Kidney (tissue), 14 donors: Measurements from ENCODE around the gene SNN. TPM values are rescaled to one million over a fixed set of nuclear protein-coding genes. Genes with fewer than 3 reads are reported as not detected.

Experiments
- DNase-seq, 5 donors: peaks; one replicate each; pipeline ENCODE4 v3.0.0-alpha.2; 2013 to 2020
- FAIRE-seq: peaks from 2 replicates; lab custom pipeline; 2012; peaks lifted over from hg19 to GRCh38; lab: Jason Lieb, UNC
- H3K27ac ChIP-seq, 2 donors: one replicate each; pipeline ENCODE4 v1.7.0; 2013; ENCODE audit warnings: low read depth in 2 of 2, low read length in 2 of 2, inconsistent platforms in 1 of 2
- H3K27me3 ChIP-seq: one replicate; pipeline ENCODE4 v1.7.1; 2013; ENCODE audit warnings: low read length, inconsistent platforms; ENCODE audit not compliant: control insufficient read depth, insufficient read depth
- H3K36me3 ChIP-seq, 3 donors: one replicate each; pipeline versions ENCODE4 v1.7.0 to v1.7.1; 2013; ENCODE audit warnings: low read length in 3 of 3, control low read depth in 1 of 3, inconsistent platforms in 1 of 3; ENCODE audit not compliant: insufficient read depth in 3 of 3, control insufficient read depth in 2 of 3
- H3K4me1 ChIP-seq, 3 donors: one replicate each; pipeline versions ENCODE4 v1.7.0 to v1.7.1; 2013; ENCODE audit warnings: low read length in 3 of 3, inconsistent platforms in 1 of 3, low read depth in 1 of 3; ENCODE audit not compliant: control insufficient read depth in 2 of 3, insufficient read depth in 2 of 3
- H3K4me3 ChIP-seq, 3 donors: one replicate each; pipeline versions ENCODE4 v1.7.0 to v1.8.1; 2013; ENCODE audit warnings: low read length in 3 of 3, control low read depth in 1 of 3, inconsistent platforms in 1 of 3
- H3K9ac ChIP-seq, 3 donors: one replicate each; pipeline versions ENCODE4 v1.7.0 to v1.7.1; 2013; ENCODE audit warnings: low read length in 3 of 3, control low read depth in 1 of 3, inconsistent platforms in 1 of 3
- H3K9me3 ChIP-seq, 3 donors: one replicate each; pipeline versions ENCODE4 v1.7.0 to v1.7.1; 2013; ENCODE audit warnings: low read length in 3 of 3, control low read depth in 1 of 3, inconsistent platforms in 1 of 3; ENCODE audit not compliant: control insufficient read depth in 2 of 3, insufficient read depth in 1 of 3
- intact Hi-C: fragments of 100-400 bp; cut with DNase I; formaldehyde crosslinking; loops from one replicate; pipeline ENCODE4 v1.11.1; 2022
- polyA plus RNA-seq: library from polyadenylated mRNA; stranded (reverse); fragments of 350-450 nt; fragmentation: Illumina TruSeq; extraction: RNeasy Lipid Tissue Mini Kit (QIAGEN cat#74804); gene quantifications from one replicate; pipeline ENCODE4 v1.2.3, GENCODE V29; 2014; ENCODE audit warnings: low read depth, low replicate concordance; ENCODE audit not compliant: insufficient read depth
- total RNA-seq: library from RNA; stranded (reverse); fragmentation: NEBNext Ultra II Directional; extraction: Animal tissue kit (Norgen Biotek cat#: 25700); gene quantifications from one replicate; pipeline ENCODE4 v1.2.1, GENCODE V29; 2021
- TF ChIP-seq, protein P1 (sequence below): IDR thresholded peaks from 3 replicates; pipeline ENCODE4 v1.5.1; 2012; ENCODE audit warnings: mild to moderate bottlenecking, moderate library complexity, borderline replicate concordance; ENCODE audit not compliant: insufficient read depth; ENCODE audit errors: extremely low read depth
- donor health status: control.
- donor health status: control.
- donor health status: control.
- donor health status: control.
- donor health status: control.
- donor health status: DM: yes; HTN: yes; CAD: no.
- donor health status: Normal renal cell carcinoma (clear cell type).

SNN gene
- total and polyA plus RNA-seq, 2 donors from 2014 or later: 16.6 to 21.9 TPM

DNA sequence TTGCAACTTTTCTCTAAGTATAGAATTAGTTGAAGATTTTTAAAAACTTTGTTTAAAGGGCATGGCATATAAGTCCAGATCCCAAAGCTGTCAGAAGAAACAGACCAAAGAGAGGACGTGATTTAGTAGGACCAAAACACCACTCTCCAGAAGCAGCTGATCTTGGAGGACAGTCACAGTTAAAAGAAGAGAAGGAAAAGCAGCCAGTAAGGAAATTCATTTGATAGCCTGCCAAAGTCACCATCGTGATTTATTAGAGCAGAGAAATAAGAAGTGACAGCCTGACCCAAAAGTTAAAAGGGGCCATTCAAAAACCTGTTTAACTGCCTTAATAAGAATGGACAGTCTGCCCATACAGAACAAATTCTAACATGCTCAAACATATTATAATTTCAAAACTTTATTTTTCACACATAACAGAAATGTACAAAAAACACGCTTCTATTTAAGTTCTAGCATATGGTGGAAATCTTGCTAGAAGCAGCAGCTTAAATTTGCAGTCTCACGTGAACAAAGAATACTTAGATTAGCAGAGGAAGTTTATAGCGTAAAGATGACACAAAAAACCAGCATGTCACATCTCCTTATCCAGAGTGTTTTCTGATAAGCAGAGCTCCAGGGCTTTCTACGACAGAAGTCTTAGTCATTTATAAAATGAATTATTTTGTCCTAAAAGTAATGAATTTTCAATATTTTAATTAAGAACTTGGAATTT is 37.2 kb downstream of the SNN start:
- Histone ChIP-seq H3K9ac (no peak overlapping the region), H3K27ac (no peak overlapping the region), H3K36me3 (peaks cover 2 to 24% (median 10%) of the 10 kb centered on the region in 3 donors), H3K27me3 (no peaks in the 10 kb centered on the region), H3K9me3 (no peaks in the 10 kb centered on the region), H3K4me1 (peaks cover 0 to 9% (median 3%) of the 10 kb centered on the region in 3 donors), H3K4me3 (no peak overlapping the region)
- no peak for FAIRE-seq
- TF ChIP-seq, protein P1, sequence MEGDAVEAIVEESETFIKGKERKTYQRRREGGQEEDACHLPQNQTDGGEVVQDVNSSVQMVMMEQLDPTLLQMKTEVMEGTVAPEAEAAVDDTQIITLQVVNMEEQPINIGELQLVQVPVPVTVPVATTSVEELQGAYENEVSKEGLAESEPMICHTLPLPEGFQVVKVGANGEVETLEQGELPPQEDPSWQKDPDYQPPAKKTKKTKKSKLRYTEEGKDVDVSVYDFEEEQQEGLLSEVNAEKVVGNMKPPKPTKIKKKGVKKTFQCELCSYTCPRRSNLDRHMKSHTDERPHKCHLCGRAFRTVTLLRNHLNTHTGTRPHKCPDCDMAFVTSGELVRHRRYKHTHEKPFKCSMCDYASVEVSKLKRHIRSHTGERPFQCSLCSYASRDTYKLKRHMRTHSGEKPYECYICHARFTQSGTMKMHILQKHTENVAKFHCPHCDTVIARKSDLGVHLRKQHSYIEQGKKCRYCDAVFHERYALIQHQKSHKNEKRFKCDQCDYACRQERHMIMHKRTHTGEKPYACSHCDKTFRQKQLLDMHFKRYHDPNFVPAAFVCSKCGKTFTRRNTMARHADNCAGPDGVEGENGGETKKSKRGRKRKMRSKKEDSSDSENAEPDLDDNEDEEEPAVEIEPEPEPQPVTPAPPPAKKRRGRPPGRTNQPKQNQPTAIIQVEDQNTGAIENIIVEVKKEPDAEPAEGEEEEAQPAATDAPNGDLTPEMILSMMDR: no peak
- intact Hi-C loops: no loop called here
- DNase-seq: peak in 1 of 5 donors; percentile 52

DNA sequence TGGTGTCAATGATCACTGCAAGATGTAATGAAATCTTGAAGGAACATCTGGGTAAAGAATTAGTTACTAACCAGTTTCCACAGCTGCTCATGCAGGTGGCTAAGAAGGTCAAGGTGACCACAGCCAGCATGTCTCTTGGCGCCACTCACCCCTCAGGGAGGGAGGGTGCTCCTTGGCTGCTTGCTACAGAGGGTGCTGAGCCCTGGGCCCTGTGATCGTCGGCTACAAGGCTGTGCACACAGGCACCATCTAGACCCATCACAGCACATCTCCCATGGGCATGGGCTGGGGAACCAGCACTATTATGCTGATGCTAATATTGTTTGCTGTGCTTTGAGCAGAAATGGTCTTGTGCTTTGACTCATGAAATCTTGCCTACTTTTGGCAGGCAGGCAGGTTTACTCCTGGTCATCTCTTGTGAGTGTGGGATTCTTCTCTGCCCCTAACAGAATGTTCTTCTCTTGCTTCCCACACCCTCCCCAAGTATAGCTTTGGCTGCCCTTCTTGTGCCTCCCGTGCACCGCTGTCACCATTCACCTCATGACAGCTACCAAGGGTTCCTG is 38.0 kb downstream of the SNN start:
- intact Hi-C loops: no loop called here
- TF ChIP-seq, protein P1: no peak
- no peak overlapping the region for H3K27ac ChIP-seq

DNA sequence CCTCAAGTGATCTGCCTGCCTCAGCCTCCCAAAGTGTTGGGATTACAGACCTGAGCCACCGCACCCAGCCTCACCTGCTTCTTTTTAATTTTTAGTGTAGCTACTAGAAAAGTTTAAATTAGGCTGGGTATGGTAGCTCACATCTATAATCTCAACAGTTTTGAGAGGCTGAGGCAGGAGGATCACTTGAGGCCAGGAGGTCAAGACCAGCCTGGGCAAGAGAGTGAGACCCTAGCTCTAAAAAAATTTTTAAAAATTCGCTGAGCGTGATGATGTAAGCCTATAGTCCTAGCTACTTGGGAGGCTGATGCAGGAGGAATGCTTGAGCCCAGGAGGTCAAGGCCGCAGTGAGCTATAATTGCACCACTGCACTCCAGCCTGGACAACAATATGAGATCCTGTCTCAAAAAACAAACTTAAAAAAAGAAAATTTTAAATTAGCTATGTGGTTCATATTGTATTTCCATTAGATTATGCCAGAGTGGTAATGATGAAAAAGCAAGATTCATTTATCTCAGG is 39.5 kb downstream of the SNN start:
- Histone ChIP-seq H3K4me3 (no peak overlapping the region), H3K9ac (no peak overlapping the region), H3K9me3 (no peaks in the 10 kb centered on the region), H3K36me3 (peaks cover 2 to 19% (median 8%) of the 10 kb centered on the region in 3 donors), H3K4me1 (peaks cover 0 to 10% (median 10%) of the 10 kb centered on the region in 3 donors), H3K27me3 (no peaks in the 10 kb centered on the region), H3K27ac (no peak overlapping the region)
- TF ChIP-seq, protein P1: no peak
- FAIRE-seq: no peak
- intact Hi-C loops: no loop called here
- no peak for DNase-seq

More for the DNA sequence above, 38.0 kb downstream of the SNN start:
- FAIRE-seq: no peak
- no peak for DNase-seq
- no peak overlapping the region for H3K9ac ChIP-seq
- H3K4me1 ChIP-seq: peaks cover 0 to 10% (median 8%) of the 10 kb centered on the region in 3 donors
- no peaks in the 10 kb centered on the region for H3K9me3 ChIP-seq
- H3K27me3 ChIP-seq: no peaks in the 10 kb centered on the region
- H3K36me3 ChIP-seq: peaks cover 2 to 21% (median 10%) of the 10 kb centered on the region in 3 donors
- no peak overlapping the region for H3K4me3 ChIP-seq
